Mammary epithelial cell (primary cell): ENCODE results near the gene TMEM115.

Experiments used
- EZH2 ChIP-seq: IDR thresholded peaks from 2 replicates; pipeline ENCODE4 v1.6.1; 2012; ENCODE audit warnings: low read length, inconsistent platforms, borderline replicate concordance
- TF ChIP-seq, protein P1 (sequence below), 2 donors: IDR thresholded peaks in 1 of 2; conservative IDR thresholded peaks in 1 of 2; 2 replicates each; pipeline ENCODE4 v1.5.1; 2011 to 2012; ENCODE audit warnings: inconsistent platforms in 2 of 2, low read length in 2 of 2, mild to moderate bottlenecking in 2 of 2, control low read depth in 1 of 2, low read depth in 1 of 2; ENCODE audit not compliant: insufficient read depth in 1 of 2; ENCODE audit errors: extremely low read depth in 1 of 2

DNA sequence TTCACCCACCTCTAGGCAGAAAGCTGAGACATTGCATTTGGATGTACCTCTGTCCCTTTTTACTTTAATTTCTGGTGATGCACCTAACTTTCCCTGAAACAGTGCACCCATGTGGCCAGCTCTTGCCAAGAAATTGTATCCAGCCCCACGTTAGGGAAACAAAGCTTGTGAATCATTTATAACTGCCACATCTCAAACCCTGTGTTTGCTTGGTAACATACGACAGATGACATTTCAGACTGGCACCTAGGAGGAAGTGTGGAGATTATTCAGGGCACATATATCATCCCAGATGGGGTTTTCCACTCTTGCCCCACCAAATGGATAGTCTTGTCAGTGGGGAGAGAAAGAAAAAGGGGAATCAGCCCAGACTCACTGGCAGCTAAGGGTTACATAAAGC, 6.5 kb downstream of the TMEM115 start:
- TF ChIP-seq, protein P1, sequence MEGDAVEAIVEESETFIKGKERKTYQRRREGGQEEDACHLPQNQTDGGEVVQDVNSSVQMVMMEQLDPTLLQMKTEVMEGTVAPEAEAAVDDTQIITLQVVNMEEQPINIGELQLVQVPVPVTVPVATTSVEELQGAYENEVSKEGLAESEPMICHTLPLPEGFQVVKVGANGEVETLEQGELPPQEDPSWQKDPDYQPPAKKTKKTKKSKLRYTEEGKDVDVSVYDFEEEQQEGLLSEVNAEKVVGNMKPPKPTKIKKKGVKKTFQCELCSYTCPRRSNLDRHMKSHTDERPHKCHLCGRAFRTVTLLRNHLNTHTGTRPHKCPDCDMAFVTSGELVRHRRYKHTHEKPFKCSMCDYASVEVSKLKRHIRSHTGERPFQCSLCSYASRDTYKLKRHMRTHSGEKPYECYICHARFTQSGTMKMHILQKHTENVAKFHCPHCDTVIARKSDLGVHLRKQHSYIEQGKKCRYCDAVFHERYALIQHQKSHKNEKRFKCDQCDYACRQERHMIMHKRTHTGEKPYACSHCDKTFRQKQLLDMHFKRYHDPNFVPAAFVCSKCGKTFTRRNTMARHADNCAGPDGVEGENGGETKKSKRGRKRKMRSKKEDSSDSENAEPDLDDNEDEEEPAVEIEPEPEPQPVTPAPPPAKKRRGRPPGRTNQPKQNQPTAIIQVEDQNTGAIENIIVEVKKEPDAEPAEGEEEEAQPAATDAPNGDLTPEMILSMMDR (conservative IDR thresholded peaks at IDR 0.05 in 1 of 2, IDR thresholded peaks at IDR 0.05 in 1 of 2; ENCODE audit: extremely low read depth in 1 of 2, insufficient read depth in 1 of 2, low read depth in 1 of 2, low read length in 2 of 2): peak; percentile 35 to 36
- no peak for TF ChIP-seq EZH2
